ENCODE measurements around the gene INTS3.

DNA sequence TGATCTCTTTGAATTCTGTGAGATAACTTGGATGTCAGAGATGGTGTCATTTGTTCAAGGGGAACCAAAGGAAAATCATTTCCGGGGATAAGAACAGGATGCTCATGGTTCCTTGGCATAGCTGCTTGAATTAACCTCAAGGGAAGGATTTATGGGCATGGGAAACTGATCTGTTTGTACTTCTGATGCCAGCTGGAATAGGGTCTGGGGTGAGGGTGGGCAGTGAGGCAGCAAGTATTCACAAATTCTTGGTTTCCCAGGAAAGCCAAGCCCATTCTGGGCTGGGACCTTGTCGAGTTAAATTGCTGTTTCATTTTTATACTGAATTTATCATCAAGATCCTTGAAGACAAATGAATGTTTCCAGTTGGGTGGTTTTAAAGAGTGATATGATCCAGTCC, 14.1 kb downstream of the INTS3 start:
- TF ChIP-seq, protein P1, sequence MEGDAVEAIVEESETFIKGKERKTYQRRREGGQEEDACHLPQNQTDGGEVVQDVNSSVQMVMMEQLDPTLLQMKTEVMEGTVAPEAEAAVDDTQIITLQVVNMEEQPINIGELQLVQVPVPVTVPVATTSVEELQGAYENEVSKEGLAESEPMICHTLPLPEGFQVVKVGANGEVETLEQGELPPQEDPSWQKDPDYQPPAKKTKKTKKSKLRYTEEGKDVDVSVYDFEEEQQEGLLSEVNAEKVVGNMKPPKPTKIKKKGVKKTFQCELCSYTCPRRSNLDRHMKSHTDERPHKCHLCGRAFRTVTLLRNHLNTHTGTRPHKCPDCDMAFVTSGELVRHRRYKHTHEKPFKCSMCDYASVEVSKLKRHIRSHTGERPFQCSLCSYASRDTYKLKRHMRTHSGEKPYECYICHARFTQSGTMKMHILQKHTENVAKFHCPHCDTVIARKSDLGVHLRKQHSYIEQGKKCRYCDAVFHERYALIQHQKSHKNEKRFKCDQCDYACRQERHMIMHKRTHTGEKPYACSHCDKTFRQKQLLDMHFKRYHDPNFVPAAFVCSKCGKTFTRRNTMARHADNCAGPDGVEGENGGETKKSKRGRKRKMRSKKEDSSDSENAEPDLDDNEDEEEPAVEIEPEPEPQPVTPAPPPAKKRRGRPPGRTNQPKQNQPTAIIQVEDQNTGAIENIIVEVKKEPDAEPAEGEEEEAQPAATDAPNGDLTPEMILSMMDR (IDR thresholded peaks at IDR 0.05 in 2 of 3, conservative IDR thresholded peaks at IDR 0.05 in 1 of 3; ENCODE audit: insufficient read depth in 2 of 3, low read depth in 1 of 3, low read length in 3 of 3): no peak
- TF ChIP-seq, protein P2, sequence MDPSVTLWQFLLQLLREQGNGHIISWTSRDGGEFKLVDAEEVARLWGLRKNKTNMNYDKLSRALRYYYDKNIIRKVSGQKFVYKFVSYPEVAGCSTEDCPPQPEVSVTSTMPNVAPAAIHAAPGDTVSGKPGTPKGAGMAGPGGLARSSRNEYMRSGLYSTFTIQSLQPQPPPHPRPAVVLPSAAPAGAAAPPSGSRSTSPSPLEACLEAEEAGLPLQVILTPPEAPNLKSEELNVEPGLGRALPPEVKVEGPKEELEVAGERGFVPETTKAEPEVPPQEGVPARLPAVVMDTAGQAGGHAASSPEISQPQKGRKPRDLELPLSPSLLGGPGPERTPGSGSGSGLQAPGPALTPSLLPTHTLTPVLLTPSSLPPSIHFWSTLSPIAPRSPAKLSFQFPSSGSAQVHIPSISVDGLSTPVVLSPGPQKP (CRISPR knock-in tag; IDR thresholded peaks at IDR 0.05): no peak
- TF ChIP-seq, protein P3, sequence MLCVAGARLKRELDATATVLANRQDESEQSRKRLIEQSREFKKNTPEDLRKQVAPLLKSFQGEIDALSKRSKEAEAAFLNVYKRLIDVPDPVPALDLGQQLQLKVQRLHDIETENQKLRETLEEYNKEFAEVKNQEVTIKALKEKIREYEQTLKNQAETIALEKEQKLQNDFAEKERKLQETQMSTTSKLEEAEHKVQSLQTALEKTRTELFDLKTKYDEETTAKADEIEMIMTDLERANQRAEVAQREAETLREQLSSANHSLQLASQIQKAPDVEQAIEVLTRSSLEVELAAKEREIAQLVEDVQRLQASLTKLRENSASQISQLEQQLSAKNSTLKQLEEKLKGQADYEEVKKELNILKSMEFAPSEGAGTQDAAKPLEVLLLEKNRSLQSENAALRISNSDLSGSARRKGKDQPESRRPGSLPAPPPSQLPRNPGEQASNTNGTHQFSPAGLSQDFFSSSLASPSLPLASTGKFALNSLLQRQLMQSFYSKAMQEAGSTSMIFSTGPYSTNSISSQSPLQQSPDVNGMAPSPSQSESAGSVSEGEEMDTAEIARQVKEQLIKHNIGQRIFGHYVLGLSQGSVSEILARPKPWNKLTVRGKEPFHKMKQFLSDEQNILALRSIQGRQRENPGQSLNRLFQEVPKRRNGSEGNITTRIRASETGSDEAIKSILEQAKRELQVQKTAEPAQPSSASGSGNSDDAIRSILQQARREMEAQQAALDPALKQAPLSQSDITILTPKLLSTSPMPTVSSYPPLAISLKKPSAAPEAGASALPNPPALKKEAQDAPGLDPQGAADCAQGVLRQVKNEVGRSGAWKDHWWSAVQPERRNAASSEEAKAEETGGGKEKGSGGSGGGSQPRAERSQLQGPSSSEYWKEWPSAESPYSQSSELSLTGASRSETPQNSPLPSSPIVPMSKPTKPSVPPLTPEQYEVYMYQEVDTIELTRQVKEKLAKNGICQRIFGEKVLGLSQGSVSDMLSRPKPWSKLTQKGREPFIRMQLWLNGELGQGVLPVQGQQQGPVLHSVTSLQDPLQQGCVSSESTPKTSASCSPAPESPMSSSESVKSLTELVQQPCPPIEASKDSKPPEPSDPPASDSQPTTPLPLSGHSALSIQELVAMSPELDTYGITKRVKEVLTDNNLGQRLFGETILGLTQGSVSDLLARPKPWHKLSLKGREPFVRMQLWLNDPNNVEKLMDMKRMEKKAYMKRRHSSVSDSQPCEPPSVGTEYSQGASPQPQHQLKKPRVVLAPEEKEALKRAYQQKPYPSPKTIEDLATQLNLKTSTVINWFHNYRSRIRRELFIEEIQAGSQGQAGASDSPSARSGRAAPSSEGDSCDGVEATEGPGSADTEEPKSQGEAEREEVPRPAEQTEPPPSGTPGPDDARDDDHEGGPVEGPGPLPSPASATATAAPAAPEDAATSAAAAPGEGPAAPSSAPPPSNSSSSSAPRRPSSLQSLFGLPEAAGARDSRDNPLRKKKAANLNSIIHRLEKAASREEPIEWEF (CRISPR knock-in tag; IDR thresholded peaks at IDR 0.05): no peak
- TF ChIP-seq HEY1 (CRISPR knock-in tag; IDR thresholded peaks at IDR 0.05; ENCODE audit: borderline replicate concordance): no peak
- TF ChIP-seq, protein P4, sequence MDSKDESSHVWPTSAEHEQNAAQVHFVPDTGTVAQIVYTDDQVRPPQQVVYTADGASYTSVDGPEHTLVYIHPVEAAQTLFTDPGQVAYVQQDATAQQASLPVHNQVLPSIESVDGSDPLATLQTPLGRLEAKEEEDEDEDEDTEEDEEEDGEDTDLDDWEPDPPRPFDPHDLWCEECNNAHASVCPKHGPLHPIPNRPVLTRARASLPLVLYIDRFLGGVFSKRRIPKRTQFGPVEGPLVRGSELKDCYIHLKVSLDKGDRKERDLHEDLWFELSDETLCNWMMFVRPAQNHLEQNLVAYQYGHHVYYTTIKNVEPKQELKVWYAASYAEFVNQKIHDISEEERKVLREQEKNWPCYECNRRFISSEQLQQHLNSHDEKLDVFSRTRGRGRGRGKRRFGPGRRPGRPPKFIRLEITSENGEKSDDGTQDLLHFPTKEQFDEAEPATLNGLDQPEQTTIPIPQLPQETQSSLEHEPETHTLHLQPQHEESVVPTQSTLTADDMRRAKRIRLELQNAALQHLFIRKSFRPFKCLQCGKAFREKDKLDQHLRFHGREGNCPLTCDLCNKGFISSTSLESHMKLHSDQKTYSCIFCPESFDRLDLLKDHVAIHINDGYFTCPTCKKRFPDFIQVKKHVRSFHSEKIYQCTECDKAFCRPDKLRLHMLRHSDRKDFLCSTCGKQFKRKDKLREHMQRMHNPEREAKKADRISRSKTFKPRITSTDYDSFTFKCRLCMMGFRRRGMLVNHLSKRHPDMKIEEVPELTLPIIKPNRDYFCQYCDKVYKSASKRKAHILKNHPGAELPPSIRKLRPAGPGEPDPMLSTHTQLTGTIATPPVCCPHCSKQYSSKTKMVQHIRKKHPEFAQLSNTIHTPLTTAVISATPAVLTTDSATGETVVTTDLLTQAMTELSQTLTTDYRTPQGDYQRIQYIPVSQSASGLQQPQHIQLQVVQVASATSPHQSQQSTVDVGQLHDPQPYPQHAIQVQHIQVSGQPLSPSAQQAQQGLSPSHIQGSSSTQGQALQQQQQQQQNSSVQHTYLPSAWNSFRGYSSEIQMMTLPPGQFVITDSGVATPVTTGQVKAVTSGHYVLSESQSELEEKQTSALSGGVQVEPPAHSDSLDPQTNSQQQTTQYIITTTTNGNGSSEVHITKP (IDR thresholded peaks at IDR 0.05; ENCODE audit: partially characterized antibody): no peak

All from K562 (cell line).